Fibroblast of lung (primary cell): Measurements from ENCODE around the gene CFAP97D1.

Experiments
- EZH2 ChIP-seq: IDR thresholded peaks from 2 replicates; pipeline ENCODE4 v1.5.1; 2012; ENCODE audit warnings: low read length, control low read depth, mild to moderate bottlenecking; ENCODE audit errors: missing control alignments
- TF ChIP-seq, protein P1 (sequence below), 2 donors: IDR thresholded peaks in 1 of 2; conservative IDR thresholded peaks in 1 of 2; 1 replicate in 1 of 2; 2 replicates in 1 of 2; pipeline ENCODE4 v1.5.1; 2011 to 2012; ENCODE audit warnings: low read length in 2 of 2, control low read depth in 1 of 2, inconsistent platforms in 1 of 2, low read depth in 1 of 2, mild to moderate bottlenecking in 1 of 2

DNA sequence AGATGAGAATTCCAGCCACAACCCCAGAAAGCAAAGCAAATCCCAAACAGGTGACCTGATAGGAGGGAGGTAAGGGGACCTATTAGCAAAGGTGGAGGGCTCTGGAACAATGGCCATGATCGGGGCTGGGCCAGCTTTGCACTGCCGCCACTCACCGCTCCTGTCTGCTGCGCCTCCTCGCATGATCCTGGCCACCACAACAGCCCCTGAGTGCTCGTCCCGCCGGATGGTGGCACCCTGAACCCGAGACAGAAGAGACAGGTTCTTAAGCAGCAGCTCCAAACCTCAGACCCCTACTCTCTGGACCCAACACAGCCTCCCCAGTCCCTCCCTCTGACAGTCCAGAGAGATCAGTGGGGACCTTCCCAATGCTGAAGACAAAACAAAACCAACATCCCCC, 47.4 kb downstream of the CFAP97D1 start:
- TF ChIP-seq, protein P1, sequence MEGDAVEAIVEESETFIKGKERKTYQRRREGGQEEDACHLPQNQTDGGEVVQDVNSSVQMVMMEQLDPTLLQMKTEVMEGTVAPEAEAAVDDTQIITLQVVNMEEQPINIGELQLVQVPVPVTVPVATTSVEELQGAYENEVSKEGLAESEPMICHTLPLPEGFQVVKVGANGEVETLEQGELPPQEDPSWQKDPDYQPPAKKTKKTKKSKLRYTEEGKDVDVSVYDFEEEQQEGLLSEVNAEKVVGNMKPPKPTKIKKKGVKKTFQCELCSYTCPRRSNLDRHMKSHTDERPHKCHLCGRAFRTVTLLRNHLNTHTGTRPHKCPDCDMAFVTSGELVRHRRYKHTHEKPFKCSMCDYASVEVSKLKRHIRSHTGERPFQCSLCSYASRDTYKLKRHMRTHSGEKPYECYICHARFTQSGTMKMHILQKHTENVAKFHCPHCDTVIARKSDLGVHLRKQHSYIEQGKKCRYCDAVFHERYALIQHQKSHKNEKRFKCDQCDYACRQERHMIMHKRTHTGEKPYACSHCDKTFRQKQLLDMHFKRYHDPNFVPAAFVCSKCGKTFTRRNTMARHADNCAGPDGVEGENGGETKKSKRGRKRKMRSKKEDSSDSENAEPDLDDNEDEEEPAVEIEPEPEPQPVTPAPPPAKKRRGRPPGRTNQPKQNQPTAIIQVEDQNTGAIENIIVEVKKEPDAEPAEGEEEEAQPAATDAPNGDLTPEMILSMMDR (conservative IDR thresholded peaks at IDR 0.05 in 1 of 2, IDR thresholded peaks at IDR 0.05 in 1 of 2; ENCODE audit: low read depth in 1 of 2, low read length in 2 of 2) = no peak
- TF ChIP-seq EZH2 = no peak
